RWPE1 (cell line): ENCODE measurements around the gene PDK1.
"Not testable (repeated sequence)": the region's sequence is repeated elsewhere in the genome, so short reads cannot be mapped to it uniquely, and the experiment has no call there.

ENCODE experiments used
- CTCF ChIA-PET: fragments of 350-600 bp; sonication (Branson Sonifier 250); formaldehyde crosslinking; extraction: SDS; loops from one replicate; lab custom pipeline; 2021; lab: Yijun Ruan, JAX
- POLR2A ChIA-PET: fragments of 400-600 bp; formaldehyde crosslinking; extraction: SDS; loops from one replicate; lab custom pipeline; 2020; ENCODE audit warnings: antibody characterized with exemption; ENCODE audit not compliant: low non-redundant PET; lab: Yijun Ruan, JAX
- DNase-seq: peaks from one replicate; pipeline ENCODE4 v3.0.0; 2012; ENCODE audit warnings: low spot score
- H3K27ac ChIP-seq: fragments of 450-650 bp; 2 replicates; pipeline ENCODE4 v1.5.1; 2017
- TF ChIP-seq, protein P1 (sequence below): fragments of 450-650 bp; conservative IDR thresholded peaks from 2 replicates; pipeline ENCODE4 v1.5.1; 2017; ENCODE audit warnings: low read depth, mild to moderate bottlenecking

PDK1 gene

GRCh38 chr2:172535119-172535518 is 20.8 kb upstream of the PDK1 start:
- TF ChIP-seq, protein P1, sequence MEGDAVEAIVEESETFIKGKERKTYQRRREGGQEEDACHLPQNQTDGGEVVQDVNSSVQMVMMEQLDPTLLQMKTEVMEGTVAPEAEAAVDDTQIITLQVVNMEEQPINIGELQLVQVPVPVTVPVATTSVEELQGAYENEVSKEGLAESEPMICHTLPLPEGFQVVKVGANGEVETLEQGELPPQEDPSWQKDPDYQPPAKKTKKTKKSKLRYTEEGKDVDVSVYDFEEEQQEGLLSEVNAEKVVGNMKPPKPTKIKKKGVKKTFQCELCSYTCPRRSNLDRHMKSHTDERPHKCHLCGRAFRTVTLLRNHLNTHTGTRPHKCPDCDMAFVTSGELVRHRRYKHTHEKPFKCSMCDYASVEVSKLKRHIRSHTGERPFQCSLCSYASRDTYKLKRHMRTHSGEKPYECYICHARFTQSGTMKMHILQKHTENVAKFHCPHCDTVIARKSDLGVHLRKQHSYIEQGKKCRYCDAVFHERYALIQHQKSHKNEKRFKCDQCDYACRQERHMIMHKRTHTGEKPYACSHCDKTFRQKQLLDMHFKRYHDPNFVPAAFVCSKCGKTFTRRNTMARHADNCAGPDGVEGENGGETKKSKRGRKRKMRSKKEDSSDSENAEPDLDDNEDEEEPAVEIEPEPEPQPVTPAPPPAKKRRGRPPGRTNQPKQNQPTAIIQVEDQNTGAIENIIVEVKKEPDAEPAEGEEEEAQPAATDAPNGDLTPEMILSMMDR: no peak
- POLR2A ChIA-PET: no interaction called here
- CTCF ChIA-PET: no interaction called here
- DNase-seq: no peak
- no peak overlapping the region for H3K27ac ChIP-seq

- POLR2A ChIA-PET, H3K27ac ChIP-seq, DNase-seq, CTCF ChIA-PET: not testable (repeated sequence)
Measured at GRCh38 chr2:172537851-172538250, 18.0 kb upstream of the PDK1 start.

GRCh38 chr2:172539767-172540166 is 16.1 kb upstream of the PDK1 start:
- no peak for DNase-seq
- TF ChIP-seq, protein P1: no peak
- no peak overlapping the region for H3K27ac ChIP-seq
- POLR2A ChIA-PET: no interaction called here
- CTCF ChIA-PET: no interaction called here

DNA sequence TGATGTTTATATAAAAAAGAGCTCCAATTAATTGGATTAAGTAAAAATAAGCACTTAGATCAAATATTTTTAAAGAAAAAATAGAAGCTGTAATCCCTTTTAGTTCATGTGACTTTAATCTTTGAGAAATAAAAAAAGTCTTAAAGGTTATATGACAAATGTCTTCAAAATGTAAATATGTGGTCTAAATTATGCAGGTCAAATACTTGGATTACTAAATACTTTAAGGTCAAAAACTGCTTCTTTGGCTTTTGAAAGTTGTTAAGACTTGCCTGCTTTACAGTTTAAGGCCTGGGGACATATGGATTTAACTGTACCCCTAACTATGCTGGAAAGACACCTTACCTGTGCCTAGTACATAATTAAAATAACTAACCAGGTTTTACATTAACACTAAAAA is 15.5 kb upstream of the PDK1 start:
- TF ChIP-seq, protein P1: no peak
- no peak for DNase-seq
- ChIA-PET CTCF (interaction anchor here (0.6 kb wide), 1 partner anchor 373 kb away, joined by 6 read pairs; no protein-coding TSS in a partner anchor), POLR2A (no interaction called here)
- no peak overlapping the region for H3K27ac ChIP-seq

- TF ChIP-seq, protein P1: no peak
- H3K27ac ChIP-seq: no peak overlapping the region
- DNase-seq: no peak
- ChIA-PET CTCF (interaction anchor here (0.6 to 0.7 kb wide), 2 partner anchors 110 to 264 kb away, joined by 3 to 4 read pairs; no protein-coding TSS in a partner anchor), POLR2A (no interaction called here)
Measured at GRCh38 chr2:172545408-172546075, 10.3 kb upstream of the PDK1 start.

GRCh38 chr2:172549131-172549530 is 6.8 kb upstream of the PDK1 start:
- DNase-seq: no peak
- POLR2A ChIA-PET: no interaction called here
- CTCF ChIA-PET: interaction anchor here (0.6 to 0.7 kb wide), 2 partner anchors 87 to 842 kb away, joined by 3 to 4 read pairs; no protein-coding TSS in a partner anchor
- no peak overlapping the region for H3K27ac ChIP-seq
- TF ChIP-seq, protein P1: no peak

DNA sequence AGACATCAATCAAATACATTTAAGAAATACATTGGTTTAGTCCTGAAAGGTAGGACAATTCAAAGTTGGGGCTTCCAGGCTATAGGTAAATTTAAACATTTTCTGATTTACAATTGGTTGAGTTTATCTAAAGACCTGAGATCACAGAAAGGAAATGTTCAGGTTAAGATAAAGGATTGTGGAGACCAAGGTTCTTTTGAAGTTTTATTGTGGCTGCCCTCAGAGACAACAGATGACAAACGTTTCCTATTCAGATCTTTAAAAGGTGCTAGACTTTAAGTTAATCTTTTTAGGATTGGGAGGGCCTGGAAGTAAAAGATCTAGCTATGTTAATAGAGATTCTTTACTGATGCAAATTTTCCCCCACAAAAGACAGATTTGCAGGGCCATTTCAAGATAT is 6.1 kb upstream of the PDK1 start:
- CTCF ChIA-PET, POLR2A ChIA-PET, H3K27ac ChIP-seq, DNase-seq: not testable (repeated sequence)
